OCI-LY3 (cell line): ENCODE data around the gene ZNF546.

Experiments
- CTCF ChIP-seq: fragments of 200-600, 300-600 bp; sonication (generic); IDR thresholded peaks from 2 replicates; pipeline ENCODE4 v1.5.1; 2014; ENCODE audit warnings: antibody characterized with exemption, low read length, low read depth
- EZH2phosphoT487 ChIP-seq: fragments of 200-600 bp; shearing (Covaris generic); IDR thresholded peaks from 2 replicates; pipeline ENCODE4 v1.6.1; 2018; ENCODE audit warnings: antibody characterized with exemption, mixed run types, low read depth

DNA sequence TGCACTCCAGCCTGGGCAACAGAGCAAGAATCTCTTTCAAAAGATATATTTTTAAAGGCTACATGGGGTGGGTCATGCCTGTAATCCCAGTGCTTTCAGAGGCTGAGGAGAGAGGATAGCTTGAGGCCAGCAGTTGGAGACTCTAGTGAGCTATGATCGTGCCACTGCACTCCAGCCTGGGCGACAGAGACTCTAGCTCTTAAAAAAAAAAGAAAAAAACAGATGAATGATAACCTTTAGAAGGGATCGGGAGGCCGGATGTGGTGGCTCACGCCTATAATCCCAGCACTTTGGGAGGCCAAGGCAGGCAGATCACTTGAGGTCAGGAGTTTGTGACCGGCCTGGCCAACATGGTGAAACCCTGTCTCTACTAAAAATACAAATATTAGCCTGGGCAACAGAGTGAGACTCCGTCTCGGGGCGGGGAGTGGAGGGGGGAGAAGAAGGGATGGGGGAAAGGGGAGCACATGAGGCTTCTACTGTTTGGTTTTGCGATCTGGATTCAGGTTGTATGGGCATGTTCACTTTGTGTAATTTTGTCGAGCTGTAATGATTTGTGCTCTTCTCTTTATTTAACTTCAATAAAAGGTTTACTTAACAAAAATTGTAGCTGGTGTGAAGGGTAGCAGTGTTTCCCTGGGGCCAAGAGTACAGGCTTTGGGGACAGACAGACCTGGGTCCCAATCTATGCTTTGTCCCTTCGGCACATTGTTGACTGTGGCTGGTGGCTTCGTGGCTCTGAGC lies 27.0 kb upstream of the ZNF546 start:
- TF ChIP-seq CTCF (no peak), EZH2phosphoT487 (no peak)
